Hindlimb muscle (tissue), 1 donor: ENCODE data around the gene SIN3A. TPM values are rescaled to one million over a fixed set of nuclear protein-coding genes. Genes with fewer than 3 reads are reported as not detected.
"Not testable (repeated sequence)": the region's sequence is repeated elsewhere in the genome, so short reads cannot be mapped to it uniquely, and the experiment has no call there.

ENCODE experiments used
- DNase-seq: peaks from one replicate; pipeline ENCODE4 v3.0.0-alpha.2; 2013
- polyA plus RNA-seq: library from polyadenylated mRNA; unstranded; fragments of 120-200 nt; gene quantifications from one replicate; pipeline ENCODE4 v1.2.1, GENCODE V29; 2013; ENCODE audit not compliant: insufficient read length

Gene SIN3A
- polyA plus RNA-seq, 1 donor: 33.5 TPM

DNA sequence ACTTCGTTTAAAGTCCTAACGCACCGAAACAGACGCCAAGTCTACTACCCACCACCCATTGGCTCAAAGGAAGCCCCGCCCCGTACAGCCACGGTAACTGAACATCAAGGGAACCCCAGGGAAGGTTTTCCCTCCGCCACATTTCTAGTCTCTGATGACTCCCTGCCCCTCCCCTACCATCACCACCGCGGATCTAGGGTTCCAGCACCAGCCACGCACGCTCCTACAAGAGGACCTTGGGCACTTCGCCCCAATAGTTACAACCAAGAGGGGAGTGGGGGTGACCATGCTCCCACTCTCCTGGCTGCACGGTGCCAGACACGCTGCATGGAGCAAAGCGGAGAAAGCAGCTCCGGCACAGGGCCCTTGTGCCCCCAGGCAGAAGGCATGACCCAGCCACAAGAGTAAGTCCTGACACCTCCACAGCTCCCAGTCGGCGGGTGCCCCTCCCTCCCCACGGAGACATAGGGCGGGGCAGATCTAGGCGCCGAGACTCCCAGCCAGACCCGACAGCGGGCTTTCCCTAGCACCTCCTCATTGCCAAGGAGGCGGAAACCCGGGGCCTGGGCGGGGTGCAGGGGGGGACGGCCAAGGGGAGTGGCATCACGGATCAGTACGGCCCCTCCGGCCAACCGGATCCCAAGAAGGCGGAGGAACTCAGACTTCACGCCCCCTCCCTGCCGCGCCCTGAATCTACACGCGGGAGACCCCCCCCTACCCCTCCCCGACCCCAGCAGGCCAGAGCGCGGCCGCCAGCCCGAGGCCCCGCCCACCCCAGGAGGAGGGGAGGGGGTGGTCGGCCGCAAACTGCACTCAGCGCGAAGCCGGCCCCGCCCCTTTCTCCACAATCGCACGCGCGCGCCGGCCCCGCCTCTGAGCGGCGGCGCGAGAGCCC lies 936 bp downstream of the SIN3A start:
- DNase-seq: peak; percentile 97

DNA sequence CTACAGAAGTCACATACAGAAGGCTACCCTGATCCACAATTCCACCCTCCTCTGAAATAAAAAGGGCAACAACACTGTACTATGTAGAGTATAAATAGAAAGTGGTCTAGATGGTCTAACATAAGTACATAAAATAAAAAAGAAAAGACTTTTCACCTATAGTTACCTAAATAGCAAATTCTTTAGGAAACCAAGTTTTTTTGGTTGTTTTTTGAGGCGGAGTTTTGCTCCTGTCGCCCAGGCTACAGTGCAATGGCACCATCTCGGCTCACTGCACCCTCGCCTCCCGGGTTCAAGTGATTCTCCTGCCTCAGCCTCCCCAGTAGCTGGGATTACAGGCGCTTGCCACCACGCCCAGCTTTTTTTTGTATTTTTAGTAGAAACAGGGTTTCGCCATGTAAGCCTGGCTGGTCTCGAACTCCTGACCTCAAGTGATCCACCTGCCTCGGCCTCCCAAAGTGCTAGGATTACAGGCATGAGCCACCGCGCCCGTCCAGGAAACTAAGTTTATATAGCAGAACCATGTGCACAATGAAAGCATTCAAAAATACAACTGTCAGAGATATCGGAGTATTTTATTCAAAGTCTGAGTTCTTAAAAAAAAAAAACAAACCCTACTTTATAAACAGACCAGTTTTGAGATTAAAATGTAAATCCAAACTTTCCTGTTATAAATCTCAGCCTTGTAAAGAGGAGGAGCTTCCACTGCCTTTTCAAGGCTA lies 1.7 kb downstream of the SIN3A start:
- no peak for DNase-seq

DNA sequence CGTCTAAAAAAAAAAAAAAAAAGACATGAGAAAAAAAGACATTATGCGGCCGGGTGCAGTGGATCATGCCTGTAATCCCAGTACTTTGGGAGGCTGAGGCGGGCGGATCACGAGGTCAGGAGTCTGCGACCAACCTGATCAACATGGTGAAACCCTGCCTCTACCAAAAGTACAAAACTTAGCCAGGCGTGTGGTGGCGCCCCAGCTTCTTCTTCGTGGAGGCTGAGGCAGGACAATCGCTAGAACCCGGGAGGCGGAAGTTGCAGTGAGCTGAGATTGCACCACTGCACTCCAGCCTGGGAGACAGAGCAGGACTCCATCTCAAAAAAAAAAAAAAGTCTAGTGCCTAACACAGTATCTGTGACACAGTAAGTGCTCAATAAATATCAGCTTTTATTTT lies 3.3 kb downstream of the SIN3A start:
- DNase-seq: not testable (repeated sequence)

DNA sequence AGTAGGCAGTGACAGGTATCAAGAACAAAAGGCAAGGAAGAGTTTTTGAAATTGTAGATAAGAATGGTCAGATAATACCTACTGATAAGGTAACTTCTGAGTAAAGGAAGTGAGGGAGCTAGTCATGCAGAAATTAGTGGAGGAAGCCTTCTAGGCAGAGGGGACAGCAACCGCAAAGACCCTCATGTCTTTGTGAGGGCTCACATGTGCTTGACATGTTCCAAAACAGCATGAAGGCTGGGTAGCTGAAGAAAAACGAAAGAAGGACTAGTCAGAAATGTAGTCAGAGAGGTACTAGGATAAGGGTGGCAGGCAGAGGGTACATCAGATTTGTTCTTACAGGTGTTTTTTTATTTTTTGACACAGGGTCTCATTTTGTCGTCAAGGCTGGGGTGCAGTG lies 5.3 kb downstream of the SIN3A start:
- no peak for DNase-seq

DNA sequence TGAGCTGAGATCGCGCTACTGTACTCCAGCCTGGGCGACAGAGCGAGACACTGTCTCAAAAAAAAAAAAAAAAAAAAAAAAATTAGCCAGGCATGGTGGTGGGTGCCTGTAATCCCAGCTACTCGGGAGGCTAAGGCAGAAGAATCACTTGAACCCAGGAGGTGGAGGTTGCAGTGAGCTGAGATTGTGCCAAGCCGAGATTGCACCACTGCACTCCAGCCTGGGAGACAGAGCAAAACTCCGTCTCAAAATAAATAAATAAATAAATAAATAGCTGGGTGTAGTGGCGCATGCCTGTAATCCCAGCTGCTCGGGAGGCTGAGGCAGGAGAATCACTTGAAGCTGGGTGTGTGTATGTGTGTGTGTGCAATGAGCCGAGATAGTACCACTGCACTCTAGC lies 6.2 kb downstream of the SIN3A start:
- DNase-seq: not testable (repeated sequence)

DNA sequence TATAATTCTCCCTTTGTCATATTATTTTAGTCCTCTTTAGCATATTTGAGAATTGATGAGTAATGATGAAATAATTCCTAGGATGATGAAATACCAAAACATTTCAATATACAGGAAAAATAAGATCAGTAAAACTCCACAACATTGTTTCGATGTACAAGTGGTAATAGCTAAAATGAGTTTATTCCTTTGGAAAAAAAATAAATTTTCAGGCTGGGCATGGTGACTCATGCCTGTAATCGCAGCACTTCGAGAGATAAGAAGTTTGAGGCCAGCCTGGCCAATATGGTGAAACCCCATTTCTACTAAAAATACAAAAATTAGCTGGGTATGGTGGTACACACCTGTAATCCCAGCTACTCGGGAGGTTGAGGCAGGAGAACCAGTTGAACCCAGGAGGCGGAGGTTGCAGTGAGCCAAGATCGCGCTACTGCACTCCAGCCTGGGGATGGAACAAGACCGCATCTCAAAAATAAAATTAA lies 7.5 kb downstream of the SIN3A start:
- not testable (repeated sequence) for DNase-seq

DNA sequence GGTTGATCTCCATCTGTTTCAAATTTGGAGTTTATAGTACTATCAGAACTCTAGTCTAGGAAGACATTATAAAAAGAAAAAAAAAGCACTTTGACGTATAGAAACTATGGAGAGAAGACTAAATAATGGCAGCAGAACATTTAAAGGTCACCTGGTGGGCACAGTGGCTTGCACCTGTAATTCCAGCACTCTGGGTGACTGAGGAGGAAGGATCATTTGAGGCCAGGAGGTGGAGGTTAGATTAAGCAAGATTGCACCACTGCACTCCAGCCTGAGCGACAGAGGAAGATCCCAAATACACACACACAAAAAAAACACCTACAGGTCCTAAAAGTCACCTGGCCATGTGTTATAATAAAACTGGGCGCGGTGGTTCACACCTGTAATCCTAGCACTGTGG lies 13.8 kb downstream of the SIN3A start:
- no peak for DNase-seq

DNA sequence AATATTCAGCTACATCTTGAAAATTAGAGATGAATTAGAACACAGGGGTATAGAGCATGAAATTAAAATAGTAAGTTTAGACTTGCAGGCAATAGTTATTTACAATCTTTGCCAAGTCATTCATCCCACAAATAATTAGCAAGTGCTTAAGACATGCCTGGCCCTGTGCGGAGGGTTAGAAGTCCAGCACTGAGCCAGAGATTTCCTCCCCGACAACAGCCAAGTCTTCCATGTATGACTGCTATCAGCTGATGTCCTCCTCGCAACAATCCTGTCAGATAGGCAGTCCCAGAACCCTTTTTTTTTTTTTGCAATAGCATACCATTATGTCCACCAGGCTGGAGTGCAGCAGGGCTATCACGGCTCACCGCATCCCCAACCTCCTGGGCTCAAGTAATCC lies 14.6 kb downstream of the SIN3A start:
- DNase-seq: no peak

DNA sequence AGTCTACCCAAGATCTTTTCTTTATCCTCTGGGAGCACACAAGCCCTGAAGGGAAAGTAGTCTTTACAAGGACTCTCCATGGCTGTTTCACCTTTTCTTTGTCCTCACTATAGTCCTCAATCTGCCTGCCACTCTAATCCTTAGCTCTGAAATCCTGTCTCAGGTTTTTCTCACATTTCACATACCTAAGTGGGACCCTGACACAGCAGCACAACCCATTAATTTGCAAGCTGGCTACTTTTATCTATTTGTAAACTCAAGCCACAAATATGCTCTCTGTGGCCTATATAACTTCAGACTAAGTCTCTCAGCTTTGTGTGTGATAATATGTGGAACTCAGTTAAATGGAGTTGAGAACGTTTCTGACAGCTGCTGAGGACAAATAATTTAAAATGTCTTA lies 19.8 kb downstream of the SIN3A start:
- DNase-seq: no peak

DNA sequence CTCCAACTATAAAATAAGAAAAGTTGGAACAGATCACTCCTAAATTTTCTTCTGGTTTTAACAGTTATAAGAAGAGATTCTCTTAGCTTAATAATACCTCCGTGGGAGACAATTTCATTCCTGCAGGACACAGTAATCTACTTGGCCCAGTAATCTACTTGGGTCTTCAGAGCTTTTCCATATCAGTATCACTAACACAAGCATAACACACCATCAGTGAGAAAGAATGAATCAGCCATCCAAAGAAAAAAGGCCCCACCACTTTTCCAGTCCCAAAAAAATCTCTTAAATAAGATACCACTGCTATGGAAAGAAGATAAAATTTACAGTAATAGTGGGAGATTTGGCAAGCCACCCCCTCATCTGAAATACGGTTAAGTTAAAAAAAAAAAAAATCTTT lies 20.2 kb downstream of the SIN3A start:
- DNase-seq: no peak

DNA sequence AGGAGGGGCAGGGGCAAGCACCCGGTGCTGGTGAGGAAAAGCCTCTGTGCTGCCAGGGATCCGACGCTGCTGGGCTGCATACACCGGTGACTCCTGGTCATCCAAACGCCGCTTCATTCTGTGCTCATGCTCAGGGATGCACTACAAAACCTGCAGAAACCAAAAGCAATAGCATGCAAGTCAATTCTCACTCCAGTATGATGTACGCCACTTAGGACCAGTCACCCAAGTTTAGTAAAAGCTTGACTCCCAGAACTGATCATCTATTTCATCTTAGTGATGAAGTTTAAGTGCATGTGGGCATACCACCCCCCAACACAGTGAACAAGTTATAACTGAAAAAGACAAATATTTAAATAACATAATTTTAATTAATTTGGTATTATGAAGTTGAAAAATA lies 21.2 kb downstream of the SIN3A start:
- DNase-seq: no peak

DNA sequence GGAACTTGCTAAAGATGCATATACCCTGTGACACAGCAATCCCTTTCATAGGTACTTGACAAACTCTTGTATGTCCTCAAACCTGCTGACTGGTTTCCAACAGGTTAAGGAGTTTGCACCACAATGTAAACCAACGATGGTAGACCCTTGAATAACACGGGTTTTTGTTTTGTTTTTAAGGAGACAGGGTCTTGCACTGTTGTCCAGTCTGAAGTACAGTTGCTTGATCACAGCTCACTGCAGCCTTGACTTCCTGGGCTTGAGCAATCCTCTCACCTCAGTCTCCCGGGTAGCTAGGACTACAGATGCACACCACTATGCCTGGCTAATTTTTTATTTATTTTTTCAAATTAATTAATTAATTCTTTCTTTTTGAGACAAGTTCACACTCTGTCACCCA lies 23.3 kb downstream of the SIN3A start:
- DNase-seq: no peak

DNA sequence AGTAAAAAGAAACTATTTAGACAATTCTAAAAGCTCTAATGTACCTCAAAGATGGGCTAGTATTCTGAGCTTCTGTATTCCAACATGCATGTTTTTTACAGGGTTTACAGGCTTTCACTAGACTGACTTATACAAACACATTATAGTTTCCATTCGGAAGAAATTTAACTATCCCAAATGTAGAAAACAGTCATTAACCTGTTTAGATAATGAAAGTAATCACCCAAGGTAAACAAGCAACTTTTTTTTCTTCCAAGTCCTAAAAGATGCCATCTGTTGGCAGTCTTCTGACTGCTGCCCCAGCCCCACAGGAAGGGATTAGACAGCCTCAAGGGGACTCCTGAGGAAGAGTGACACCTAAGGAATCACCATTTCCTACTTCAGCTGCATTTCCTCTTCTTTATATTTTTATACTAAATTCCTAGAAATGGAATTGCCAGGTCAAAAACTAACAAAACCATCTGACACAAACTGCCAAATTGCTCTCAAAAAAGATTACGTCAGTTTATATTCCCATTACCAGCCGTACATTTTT lies 25.5 kb downstream of the SIN3A start:
- no peak for DNase-seq

DNA sequence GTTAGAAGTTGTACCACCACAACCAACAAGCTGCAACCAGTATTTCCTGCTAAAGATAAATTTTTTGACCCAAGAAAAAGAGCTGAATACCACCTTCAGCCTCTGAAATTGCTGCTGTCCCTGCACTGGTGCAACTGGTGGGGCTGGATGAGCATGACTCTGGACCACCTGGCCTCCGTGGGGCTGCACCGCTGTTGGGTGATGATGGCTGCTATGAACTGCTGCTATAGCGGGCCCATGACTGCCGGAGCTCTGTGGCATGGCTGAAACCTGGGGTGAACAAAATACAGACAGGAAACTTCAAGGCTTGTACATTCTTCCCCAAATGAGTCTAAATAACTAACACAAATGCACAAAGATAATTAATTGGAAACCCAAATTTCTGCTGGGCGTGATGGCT lies 28.9 kb downstream of the SIN3A start:
- no peak for DNase-seq

DNA sequence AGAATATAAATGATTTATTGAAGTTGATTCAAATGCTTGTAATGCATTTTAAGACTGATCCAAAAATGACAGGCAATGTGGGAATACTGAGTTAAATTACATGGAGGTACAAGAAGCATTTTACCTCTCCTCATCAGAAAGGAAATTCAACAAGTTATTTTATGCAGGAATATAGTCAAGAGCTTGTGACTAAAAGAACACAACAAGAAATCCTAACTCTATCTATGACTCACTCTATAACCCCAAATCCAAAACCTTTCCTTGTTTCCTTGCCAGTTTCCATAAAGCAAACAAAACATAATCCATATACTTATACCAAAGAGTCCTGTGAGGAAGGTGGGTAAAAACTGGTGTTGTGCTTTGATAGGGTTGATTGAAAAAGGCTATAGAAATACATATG lies 30.8 kb downstream of the SIN3A start:
- no peak for DNase-seq

DNA sequence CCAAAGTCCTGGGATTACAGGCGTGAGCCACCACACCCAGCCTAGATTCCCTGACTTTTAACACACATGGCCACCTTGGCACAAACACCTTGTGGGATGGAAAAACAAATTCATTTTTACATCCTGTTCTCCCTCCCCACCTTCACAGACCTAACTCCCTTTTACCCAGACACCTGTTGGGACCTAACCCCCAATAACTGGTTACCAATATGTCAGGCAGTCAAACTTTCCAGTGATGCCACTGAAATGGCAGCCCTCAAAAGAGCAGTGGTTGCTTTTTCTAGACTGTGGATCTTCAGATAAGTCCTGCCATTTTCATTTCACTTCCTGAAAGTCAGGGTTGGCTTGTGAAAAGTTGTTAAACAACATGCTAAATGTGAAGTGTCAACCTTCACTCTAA lies 34.9 kb downstream of the SIN3A start:
- DNase-seq: no peak

DNA sequence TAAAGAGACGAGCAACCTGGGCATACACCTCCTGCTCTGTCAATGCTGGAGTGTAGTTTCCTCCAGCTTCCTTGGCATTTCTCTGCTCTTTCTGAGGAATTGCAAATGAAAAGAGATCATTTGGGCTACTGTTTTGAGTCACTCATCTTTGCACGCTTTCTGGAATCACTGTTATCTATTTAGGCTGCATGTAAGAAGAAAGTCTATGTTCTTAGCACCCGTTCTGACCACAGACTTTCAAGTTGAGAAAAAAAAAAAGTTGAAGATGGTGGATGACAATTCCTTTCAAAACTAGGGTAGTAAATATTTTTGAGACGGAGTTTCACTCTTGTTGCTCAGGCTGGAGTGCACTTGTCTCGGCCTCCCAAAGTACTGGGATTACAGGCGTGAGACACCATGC lies 41.3 kb downstream of the SIN3A start:
- no peak for DNase-seq

DNA sequence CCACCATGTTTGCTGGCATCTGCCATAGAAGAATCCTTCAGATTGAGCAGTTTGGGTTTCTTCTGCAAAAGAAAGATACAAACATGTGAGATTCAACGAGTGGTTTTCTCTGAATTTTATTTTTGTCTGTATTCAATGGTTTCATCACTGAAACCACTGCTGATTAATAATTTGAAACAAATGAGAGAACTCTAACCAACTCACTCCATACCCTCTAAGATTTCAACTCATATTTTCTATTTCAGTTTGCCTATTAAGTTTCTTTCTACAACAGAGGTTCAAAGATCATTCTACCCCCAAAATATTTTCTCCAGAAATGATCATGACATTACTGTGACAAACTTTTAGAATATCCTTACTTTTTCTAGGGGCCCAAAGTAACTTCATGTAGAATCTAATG lies 44.4 kb downstream of the SIN3A start:
- DNase-seq: no peak

DNA sequence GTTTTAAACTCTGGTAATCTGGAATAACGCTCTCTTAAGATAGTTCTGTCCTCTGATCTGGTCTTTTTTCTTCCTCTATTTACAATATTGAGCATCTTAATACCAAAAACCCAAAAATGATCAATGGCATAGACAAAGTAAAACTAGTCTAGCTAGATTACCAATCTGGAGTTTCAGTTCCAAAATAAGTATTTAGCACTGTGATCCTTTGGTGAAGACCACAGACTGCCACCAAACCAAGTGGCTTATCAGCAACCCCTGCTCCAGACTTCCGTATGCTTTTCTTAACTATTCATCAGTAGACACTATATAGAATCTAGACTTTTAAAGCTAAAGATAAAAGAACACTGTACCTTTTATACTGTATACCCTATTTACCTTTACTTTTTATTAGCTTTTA lies 47.6 kb downstream of the SIN3A start:
- DNase-seq: no peak

DNA sequence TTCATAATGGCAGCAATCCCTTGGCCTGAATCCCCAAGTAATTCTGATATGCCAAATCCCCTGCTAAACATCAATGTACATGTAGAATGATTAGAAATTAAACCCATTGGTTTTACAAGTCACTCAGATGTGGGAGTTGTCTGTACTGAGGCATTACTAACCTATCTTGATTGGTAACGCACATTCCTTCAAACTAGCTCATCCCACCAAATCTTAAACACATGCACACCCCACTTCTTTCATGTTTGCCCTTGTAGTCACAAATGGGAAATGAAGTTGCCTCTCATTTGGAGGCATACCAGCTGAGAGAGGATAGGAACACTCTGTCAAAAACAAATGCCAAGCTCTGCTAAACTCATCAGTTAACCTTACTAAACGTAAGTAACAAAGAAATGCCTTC lies 54.0 kb downstream of the SIN3A start:
- no peak for DNase-seq

DNA sequence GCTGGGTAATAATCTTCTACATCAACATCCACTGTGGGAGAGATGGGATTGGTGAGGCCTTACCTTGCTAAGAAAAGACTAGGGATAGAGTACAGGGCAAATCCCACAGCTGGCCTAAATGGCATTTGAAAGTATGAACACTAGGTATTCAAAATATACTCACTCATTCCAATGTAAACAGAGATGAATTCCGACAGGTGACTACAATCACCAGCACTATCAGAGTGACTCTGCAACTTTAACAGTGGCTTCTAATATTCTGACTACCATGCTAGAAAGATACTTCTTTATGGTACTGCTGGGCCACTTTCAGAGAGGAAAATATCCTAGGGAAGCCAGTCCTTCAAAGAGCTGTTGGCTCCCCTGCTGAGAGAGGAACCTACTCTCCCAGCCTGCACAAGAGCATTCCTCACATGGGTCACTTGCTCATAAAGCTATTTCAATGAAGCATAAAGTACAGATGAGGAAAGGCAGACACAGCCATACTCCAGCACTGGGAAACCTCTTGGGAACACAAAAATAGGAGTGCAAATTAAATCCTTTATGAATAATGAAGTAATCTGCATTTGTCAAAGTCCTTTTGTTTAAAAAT lies 61.6 kb downstream of the SIN3A start:
- no peak for DNase-seq

DNA sequence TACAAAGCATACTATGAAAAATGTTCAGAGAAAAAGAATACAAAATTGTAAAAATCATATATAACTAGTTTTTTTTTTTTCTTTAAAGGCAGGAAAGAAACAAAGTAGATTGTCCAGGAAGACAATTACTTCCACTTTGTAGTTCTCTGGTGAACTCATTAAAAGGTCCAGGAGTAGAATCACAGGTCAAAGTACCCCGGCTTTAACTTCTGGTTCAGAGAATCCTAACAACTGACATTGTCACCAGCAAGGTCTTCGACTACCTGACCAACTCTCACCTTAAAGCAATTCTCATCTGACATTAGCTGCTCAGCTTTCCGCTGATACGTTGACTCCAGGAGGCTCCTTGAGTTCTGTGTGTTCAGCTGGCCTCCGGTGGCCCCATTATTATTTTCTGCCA lies 67.5 kb downstream of the SIN3A start:
- DNase-seq: not testable (repeated sequence)

DNA sequence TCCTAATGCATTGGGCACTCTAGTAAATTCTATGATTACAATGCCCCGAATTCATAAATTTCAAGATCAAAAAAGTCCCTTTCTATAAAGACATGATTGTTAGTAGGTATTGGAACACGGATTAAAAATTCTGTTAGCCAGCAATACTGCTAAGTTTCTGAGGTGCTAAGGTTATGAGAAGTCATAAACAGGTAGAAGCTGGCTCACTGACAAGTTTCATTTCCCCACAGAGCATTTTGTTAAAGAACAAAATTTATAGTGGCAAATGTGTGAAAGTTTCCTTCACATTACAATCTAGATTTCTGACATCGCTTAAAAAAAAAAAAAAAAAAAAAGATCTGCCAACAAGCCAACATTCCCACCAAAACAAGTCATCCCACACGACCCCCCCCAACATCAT lies 70.7 kb downstream of the SIN3A start:
- no peak for DNase-seq
